NCI-H1092 (cell line): ENCODE data around the gene HACL1.

Source experiments
- DNase-seq: peaks from one replicate; lab custom pipeline; 2025; lab: John Stamatoyannopoulos, UW

The HACL1 gene

DNA sequence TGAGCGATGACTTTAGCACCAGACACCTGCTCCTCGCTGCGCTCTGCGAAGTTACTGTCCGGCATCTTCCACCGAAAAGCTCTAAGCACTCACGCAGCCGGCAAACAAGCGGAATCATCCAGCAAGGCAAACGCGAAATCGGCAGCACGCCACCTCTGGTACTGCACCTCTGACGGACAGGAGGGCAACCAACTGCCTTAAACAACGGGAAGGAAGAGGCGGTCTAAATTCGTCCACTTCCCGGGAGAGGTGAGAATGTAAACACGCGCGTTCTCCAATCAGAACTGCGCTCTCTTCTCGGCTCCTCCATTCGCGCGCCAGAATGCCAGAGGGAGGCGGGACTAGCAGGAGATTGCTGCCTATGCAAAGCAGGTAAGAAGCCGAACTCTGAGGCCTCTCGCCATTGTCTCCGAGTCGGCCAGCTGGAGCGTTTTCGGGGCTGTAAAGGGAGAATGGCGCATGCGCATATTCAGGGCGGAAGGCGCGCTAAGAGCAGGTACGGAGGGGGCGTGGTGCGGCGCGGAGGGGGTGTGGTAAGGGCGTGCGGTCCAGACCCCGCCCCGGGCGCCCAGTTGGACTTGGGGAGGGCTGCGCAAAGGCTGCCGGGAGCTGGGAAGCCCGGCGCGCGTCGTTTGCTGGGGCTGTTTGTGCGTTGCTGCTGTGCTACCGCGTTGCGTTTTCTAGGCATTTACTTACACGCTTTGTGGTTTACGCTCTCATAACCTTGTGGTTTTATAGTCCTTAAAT, at the start of gene HACL1, which contains the start of gene BTD:
Gene HACL1, minus strand, starts transcription at position 171 of the 747 bp plus-strand sequence. Its CDS starts 106 bp downstream, at position 65.
Gene BTD, plus strand, starts transcription at position 347 of the 747 bp plus-strand sequence. CDS start 33,695 bp downstream, outside the sequence.
- no peak for DNase-seq

- DNase-seq, result no peak
Observed at GRCh38 chr3:15649858-15650257, 48.5 kb upstream of the HACL1 start.

DNA sequence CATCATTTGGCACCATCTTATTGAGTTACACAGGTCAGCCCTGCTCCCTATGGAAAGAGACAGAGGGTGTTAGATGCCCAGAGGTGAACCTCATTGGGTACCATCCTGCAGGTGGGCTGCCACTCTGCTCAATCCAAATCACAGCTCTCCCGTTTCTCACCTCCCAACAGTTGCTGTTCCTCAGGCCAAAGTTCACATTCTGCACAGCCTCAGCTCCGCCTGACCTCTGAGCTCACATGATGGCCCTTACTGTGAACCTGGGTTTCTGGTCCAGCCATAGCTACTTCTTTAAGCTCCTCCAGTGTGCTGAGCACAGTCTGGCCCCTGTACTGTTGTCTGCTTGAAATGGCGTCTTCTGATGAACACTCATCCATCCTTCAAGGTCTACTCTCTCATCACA, 48.0 kb upstream of the HACL1 start:
- no peak for DNase-seq

- no peak for DNase-seq
Observed at GRCh38 chr3:15647611-15648167, 46.3 kb upstream of the HACL1 start.

DNA sequence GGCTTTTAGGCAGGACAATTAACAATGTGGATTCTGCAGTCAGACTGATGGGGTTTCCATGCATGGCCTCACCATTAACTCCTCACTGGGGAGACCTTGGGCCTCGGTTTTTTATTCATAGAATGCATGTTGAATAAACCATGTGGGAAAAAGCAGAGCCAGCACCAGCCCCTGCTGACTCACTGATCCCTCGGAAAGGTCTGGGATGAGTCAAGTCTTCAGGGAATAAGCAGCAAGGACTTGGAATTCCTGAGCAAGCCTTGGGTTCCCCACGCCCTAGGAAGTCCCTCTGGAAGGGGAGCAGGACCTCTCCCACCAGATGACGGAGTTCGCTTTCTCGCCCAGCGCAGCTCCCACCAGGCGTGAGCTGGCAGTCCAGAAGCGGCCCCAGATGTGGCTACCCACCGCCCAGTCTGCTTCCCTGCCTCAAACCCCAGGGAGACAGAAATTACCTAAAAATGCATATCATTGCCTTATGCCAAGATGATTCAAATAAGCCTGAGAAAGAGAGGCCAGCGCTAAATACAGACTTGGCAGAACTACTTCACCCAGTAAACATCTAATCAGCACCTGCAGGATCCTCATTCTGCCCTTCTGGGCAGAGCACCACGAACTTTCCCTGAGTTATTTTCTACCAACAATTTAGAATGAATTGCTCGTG, 45.6 kb upstream of the HACL1 start:
- DNase-seq, result no peak

- DNase-seq, result no peak
Observed at GRCh38 chr3:15645740-15646501, 44.6 kb upstream of the HACL1 start.

DNA sequence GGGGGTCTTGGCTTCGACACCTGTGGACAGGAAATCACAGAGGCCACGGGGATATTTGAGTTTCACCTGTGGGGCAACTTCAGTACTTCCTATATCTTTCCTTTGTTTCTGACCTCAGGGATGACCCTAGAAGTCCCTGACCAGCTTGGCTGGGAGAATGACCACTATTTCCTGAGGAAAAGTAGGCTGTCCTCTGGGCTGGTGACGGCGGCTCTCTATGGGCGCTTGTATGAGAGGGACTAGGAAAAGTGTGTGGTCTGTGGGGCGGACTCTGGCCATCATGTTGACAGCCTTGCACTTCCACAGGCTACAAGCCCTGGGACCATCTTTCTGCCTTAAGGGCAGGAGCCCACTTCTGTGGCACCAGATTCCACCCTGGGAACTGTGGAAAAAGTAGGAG, 43.9 kb upstream of the HACL1 start:
- DNase-seq, result no peak

DNA sequence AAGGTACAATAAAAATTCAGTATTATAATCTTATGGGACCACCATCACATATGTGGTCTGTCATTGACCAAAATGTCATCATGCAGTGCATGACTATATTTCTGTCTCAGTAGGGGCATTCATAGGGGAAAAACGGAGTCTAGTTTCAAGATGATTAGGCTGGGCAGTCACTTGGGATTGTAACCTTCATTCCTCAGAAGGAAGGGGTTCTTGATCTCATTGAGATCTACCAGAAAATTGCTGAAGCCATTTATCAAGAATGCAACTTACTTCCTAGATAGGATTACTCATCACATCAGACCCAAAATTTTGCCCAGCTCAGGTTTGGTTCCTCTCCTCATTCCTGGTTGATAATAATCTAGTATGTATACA, 37.5 kb upstream of the HACL1 start:
- DNase-seq, result no peak

DNA sequence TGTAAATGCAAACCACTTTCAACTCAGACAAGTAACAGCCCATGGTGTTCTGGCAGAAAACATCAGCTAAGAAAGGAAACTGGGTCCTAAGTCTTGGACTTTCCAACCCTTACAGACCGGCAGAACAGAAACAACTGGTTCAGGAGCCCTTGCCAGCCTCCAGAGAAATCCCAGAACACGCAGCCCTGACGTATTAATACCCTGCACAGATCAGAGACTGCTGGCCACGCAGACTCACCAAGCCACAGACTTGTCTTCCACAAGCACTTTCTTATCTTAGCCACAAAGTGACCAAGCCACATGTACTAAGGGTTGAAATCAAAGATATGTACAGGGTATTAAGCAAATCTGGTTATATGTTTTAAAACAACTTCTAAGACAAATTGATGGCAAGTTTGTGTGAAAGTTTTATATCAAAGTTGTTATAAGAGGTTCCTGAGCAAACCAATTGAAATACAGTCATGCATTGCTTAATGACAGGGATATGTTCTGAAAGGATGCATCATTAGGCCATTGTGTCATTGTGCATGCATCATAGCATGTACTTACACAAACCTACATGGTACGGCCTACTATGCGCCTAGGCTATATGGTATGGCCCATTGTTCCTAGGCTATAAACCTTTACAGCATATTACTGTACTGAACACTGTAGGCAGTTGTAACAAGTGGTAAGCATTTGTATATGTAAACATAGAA, 37.0 kb upstream of the HACL1 start:
- DNase-seq, result no peak

DNA sequence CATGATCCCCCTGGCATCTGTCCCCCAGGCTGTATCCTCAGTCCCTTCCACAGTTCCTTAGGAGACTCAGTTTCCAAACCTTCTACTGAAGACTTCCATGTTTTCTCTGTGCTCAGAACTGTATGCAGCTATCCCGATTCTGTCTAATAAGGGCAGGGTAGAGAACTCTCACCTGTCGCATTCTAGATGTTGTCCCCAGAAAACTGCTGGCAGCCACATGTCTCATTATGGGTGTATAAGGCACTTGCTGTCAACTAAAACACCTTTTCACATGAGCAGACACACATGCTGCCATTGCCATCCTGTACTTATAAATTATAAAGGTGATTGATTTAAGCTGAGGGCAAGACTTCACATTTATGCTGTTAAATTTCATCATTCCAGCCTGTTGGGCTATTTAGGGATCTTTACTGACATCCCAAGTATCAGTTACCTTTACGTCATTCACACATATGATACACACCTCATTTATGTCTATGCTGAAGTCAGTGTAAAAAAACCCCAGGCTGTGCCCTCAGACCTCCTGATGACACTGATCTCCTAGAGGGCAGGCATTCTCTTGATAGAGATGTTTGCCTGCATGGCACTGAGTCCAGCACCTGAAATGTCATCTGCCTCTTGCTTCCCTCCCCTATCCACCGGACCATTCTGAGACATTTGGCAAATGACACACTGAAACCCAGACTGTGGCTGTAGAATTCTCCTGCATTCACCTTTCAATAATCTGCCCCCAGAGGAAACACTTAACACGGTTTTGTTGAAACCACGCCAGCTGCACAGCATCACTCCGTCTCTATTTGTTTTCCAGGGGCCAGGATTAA, 36.0 kb upstream of the HACL1 start:
- DNase-seq, result peak; percentile 13

DNA sequence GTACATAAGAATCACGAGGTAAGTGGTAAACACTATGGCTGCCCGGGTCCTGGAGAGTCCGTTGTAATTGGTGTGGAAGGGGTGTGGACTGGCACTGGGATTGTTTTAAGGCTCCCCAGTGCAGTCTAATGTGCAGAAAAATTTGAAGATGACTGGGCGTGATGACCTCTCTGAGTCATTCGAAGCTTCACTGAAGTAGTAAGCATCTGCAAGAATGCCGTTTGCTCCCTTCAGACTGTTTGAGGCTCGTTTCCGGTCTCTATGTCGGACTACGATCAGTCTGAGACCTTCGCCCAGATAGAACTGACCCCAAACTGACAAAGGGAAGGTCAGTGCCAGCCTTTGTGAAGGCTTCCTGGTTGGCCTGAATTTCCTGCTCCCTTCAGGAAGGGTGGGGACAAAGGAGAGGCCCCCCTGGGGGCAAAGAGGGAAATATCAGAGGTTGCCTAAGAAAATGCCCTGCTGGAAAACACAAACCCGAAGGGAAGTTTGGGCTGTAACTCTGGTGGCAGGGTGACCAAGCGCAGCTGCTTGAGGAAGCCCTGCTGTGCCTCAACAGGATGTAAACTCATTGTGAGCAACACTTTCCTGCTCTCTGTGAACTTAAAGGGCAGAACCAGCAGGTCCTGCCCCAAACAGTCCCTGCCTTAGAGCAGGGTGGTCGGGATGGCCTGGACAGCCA, 34.8 kb upstream of the HACL1 start:
- no peak for DNase-seq

DNA sequence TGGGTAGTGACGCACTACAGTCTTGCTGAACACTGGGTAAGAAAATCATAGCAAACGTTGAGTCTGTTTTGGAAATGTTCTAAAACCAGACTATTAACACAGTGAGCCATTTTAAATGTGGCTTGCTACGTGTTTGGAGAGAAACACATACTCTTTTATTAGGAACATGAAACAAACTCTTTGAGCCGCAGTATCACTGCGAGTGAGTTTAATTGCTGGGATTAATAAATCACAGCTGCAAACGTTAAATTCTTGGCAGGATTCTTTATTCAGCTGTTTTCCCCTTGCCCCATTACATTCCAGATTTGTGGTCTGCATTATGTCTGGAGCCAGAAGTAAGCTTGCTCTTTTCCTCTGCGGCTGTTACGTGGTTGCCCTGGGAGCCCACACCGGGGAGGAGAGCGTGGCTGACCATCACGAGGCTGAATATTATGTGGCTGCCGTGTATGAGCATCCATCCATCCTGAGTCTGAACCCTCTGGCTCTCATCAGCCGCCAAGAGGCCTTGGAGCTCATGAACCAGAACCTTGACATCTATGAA, 33.8 kb upstream of the HACL1 start:
- DNase-seq, result no peak

DNA sequence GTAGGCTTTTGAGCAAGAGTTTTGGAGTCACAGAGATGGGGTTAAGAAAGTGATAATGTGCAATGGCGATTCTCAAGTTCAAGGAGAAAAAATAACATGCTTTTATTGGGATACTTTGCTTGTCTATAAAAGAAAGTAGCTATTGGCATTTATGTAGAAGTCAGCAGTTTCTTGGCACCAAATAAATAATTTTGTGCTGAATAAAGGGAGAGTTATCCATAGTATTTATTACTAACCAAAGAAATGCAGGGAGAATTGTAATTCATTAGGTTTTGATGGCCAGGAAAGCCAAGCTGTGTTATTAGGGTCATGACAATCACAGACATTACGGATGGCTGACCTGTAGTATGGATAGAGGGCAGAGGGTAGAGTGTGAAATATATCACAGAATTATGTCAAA, 33.3 kb upstream of the HACL1 start:
- DNase-seq, result no peak

- no peak for DNase-seq
Observed at GRCh38 chr3:15633766-15634598, 32.6 kb upstream of the HACL1 start.

- DNase-seq, result no peak
Observed at GRCh38 chr3:15633159-15633558, 31.8 kb upstream of the HACL1 start.

DNA sequence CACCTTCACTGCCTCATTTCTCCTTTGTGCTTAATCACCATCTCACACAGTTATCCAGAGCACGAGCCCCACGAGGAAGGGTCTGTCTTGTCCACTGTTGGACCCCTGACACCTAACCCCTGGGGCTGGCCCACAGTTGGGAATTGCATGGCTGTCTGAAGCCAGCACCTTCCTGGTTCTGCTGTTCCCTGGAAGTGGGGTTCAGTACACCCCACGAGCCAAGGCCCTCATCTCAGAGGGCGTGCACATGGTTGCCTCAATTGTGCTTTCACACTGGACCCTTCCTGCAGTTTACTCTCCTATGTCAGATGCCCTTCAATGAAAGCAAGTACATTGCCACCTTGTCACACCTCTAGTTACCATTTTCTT, 30.8 kb upstream of the HACL1 start:
- DNase-seq, result no peak

GRCh38 chr3:15631426-15632211, 30.2 kb upstream of the HACL1 start:
- no peak for DNase-seq

DNA sequence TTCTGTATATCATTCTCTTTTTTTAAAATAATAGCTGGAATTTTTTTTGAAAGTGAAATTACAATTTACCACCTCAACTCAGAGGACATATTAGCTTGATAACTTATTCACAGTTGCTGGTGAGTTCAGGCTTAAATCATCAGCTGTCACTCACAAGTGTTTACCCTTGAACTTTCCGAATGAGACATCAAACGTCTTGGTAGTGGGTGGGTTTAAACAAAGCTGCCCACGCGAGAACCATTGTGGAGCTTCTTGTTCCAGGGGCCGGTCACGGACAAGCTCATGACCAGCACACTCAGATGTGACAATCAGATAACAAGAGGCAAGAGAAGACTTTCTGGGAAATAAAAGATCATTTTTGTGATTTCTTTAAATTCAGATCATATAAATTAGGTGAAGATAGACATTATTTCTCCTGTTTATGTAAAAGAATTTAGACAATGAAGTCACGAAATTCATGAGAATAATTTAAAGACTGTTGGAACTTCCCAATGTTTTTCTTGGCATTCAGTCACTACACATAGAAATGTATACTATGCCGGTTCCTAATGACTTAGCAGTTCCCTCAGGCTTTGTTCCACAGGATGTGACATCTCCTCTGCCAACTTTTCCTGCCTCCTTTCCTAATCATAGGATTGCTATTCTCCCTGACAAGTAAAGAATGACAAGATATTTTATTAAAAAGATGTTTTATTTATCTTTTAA, 29.4 kb upstream of the HACL1 start:
- no peak for DNase-seq
